GM18909 (cell line): Measurements from ENCODE around the gene SUMO3.

ENCODE experiments used
- ATAC-seq: cut with Tn5 transposase; IDR thresholded peaks from one replicate; pipeline ENCODE4 v1.9.1; 2021; ENCODE audit warnings: mild to moderate bottlenecking; ENCODE audit not compliant: unreplicated experiment, poor library complexity

SUMO3 gene

GRCh38 chr21:44805859-44806258, 12.0 kb downstream of the SUMO3 start:
- no peak for ATAC-seq

GRCh38 chr21:44805226-44805625, 12.6 kb downstream of the SUMO3 start:
- ATAC-seq: no peak

GRCh38 chr21:44804762-44805161, 13.1 kb downstream of the SUMO3 start:
- ATAC-seq: no peak

GRCh38 chr21:44803651-44804050, 14.2 kb downstream of the SUMO3 start:
- ATAC-seq: no peak

GRCh38 chr21:44802396-44803153, 15.3 kb downstream of the SUMO3 start:
- ATAC-seq: peak; percentile 11

- ATAC-seq: peak; percentile 88
These were observed 16.1 kb downstream of the SUMO3 start, which contains the start of gene UBE2G2 for GRCh38 chr21:44801468-44802395. UBE2G2 (minus strand) TSS chr21:44801820; CDS start chr21:44801748, 72 bp downstream.

GRCh38 chr21:44800971-44801467, 16.8 kb downstream of the SUMO3 start:
- peak; percentile 37 for ATAC-seq

- no peak for ATAC-seq
These were observed 17.8 kb downstream of the SUMO3 start for GRCh38 chr21:44800103-44800502.

GRCh38 chr21:44799646-44800045, 18.2 kb downstream of the SUMO3 start:
- ATAC-seq: no peak

GRCh38 chr21:44797775-44798174, 20.1 kb downstream of the SUMO3 start:
- no peak for ATAC-seq

GRCh38 chr21:44795342-44795741, 22.5 kb downstream of the SUMO3 start:
- no peak for ATAC-seq

- ATAC-seq: no peak
These were observed 24.1 kb downstream of the SUMO3 start for GRCh38 chr21:44793592-44794374.

GRCh38 chr21:44792702-44793591, 24.9 kb downstream of the SUMO3 start:
- ATAC-seq: peak; percentile 58

GRCh38 chr21:44791993-44792392, 25.9 kb downstream of the SUMO3 start:
- ATAC-seq: no peak

GRCh38 chr21:44791246-44791645, 26.6 kb downstream of the SUMO3 start:
- ATAC-seq: no peak

- no peak for ATAC-seq
These were observed 27.5 kb downstream of the SUMO3 start for GRCh38 chr21:44790368-44790767.

GRCh38 chr21:44789880-44790279, 28.0 kb downstream of the SUMO3 start:
- ATAC-seq: no peak

- ATAC-seq: no peak
These were observed 32.1 kb downstream of the SUMO3 start for GRCh38 chr21:44785620-44786335.

GRCh38 chr21:44784810-44785209, 33.1 kb downstream of the SUMO3 start:
- no peak for ATAC-seq
